Left lung (tissue), 10 donors: Measurements from ENCODE around the gene ZC3H6. TPM values are rescaled to one million over a fixed set of nuclear protein-coding genes. Genes with fewer than 3 reads are reported as not detected.
"Not testable (repeated sequence)": the region's sequence is repeated elsewhere in the genome, so short reads cannot be mapped to it uniquely, and the experiment has no call there.

ENCODE experiments used
- ATAC-seq: fragments of 200-7000 bp; cut with Tn5 transposase; one replicate; pipeline ENCODE4 v1.9.1; 2020; ENCODE audit warnings: moderate library complexity
- DNase-seq, 4 donors: peaks; one replicate each; pipeline ENCODE4 v3.0.0-alpha.2; 2013 to 2020
- H3K27ac ChIP-seq, 2 donors: fragments of 200-600 bp; sonication (generic) in 1 of 2; one replicate each; pipeline versions ENCODE4 v1.5.0 to v1.8.0; 2020 to 2021
- H3K27me3 ChIP-seq, 2 donors: fragments of 200-600 bp; sonication (generic) in 1 of 2; one replicate each; pipeline versions ENCODE4 v1.5.0 to v1.8.0; 2020 to 2021
- H3K36me3 ChIP-seq, 2 donors: fragments of 200-600 bp; sonication (generic) in 1 of 2; one replicate each; pipeline versions ENCODE4 v1.5.0 to v1.8.0; 2020 to 2021
- H3K4me1 ChIP-seq, 2 donors: fragments of 200-600 bp; one replicate each; pipeline ENCODE4 v1.8.0; 2021
- H3K4me3 ChIP-seq, 2 donors: fragments of 200-600 bp; sonication (generic) in 1 of 2; one replicate each; pipeline versions ENCODE4 v1.5.0 to v1.8.0; 2020 to 2021; ENCODE audit warnings: mild to moderate bottlenecking in 1 of 2
- H3K9me3 ChIP-seq, 2 donors: fragments of 200-600 bp; sonication (generic) in 1 of 2; one replicate each; pipeline versions ENCODE4 v1.5.0 to v1.8.0; 2020 to 2021
- intact Hi-C, 2 donors: fragments of 100-400 bp; cut with DNase I; formaldehyde crosslinking; loops; one replicate each; pipeline versions ENCODE4 v1.11.2 to v1.14.2; 2022
- polyA plus RNA-seq, 6 donors: library from polyadenylated mRNA; unstranded; fragments of 120-200 nt; gene quantifications; one replicate each; pipeline ENCODE4 v1.2.1, GENCODE V29; 2013; ENCODE audit not compliant: insufficient read length in 6 of 6
- total RNA-seq, 2 donors: library from RNA; stranded (reverse); fragmentation: NEBNext Ultra II Directional; extraction: Animal tissue kit (Norgen Biotek cat#: 25700); gene quantifications; one replicate each; pipeline ENCODE4 v1.2.1, GENCODE V29; 2021
- TF ChIP-seq, protein P1 (sequence below), 2 donors: fragments of 200-600 bp; sonication (generic) in 1 of 2; IDR thresholded peaks; one replicate each; pipeline versions ENCODE4 v1.5.0 to v1.8.0; 2021; ENCODE audit warnings: antibody characterized with exemption in 2 of 2
- donor health status: DM: no; HTN: yes; CAD: no.
- donor health status: DM: no; HTN: no; CAD: no.

Gene ZC3H6
- total and polyA plus RNA-seq, 8 donors = 8.2 to 11.9 (median 9.8) TPM

DNA sequence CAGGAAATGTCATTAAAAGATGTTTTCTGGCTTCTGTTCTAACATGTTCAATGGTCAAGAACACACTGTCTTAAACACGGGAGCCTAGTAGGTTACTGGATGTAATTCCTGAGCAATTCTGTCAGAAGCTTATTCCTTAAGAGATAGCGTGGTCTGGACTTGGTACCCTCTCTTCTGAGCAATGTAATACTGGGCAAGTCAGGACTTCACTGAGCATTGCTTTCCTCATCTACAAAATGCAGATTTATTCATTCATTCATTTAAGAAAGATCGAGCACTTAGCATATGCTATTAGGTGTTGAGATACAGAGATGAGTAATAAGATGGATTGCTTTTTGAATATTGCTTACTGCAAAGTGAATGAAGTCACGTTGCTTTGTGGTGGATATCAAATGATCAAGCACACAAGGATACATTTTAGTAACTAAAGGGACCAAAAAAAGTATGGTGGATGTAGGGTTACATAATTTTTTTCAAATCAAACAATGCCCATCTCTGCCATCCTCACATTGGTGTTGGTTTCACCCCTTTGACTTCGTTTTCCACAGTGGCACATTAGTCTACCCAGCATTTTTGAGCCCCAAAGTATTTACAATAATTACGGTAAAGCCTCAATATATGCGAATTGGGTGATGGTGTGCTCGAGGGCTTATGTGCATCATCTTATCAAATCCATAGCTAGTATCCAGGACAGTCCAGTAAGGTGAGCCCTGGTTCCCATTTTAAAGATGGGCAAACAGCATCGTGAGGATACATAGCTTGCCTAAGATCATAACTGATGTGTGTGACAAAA, 65.3 kb downstream of the ZC3H6 start:
- H3K36me3 ChIP-seq = no peaks in the 10 kb centered on the region
- DNase-seq (no peak), ATAC-seq (no peak)
- H3K4me1 ChIP-seq = no peaks in the 10 kb centered on the region
- no peaks in the 10 kb centered on the region for H3K27me3 ChIP-seq
- no peak overlapping the region for H3K4me3 ChIP-seq
- H3K27ac ChIP-seq = no peak overlapping the region
- no peaks in the 10 kb centered on the region for H3K9me3 ChIP-seq
- TF ChIP-seq, protein P1, sequence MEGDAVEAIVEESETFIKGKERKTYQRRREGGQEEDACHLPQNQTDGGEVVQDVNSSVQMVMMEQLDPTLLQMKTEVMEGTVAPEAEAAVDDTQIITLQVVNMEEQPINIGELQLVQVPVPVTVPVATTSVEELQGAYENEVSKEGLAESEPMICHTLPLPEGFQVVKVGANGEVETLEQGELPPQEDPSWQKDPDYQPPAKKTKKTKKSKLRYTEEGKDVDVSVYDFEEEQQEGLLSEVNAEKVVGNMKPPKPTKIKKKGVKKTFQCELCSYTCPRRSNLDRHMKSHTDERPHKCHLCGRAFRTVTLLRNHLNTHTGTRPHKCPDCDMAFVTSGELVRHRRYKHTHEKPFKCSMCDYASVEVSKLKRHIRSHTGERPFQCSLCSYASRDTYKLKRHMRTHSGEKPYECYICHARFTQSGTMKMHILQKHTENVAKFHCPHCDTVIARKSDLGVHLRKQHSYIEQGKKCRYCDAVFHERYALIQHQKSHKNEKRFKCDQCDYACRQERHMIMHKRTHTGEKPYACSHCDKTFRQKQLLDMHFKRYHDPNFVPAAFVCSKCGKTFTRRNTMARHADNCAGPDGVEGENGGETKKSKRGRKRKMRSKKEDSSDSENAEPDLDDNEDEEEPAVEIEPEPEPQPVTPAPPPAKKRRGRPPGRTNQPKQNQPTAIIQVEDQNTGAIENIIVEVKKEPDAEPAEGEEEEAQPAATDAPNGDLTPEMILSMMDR (IDR thresholded peaks at IDR 0.05) = no peak
- intact Hi-C loops = no loop called here

DNA sequence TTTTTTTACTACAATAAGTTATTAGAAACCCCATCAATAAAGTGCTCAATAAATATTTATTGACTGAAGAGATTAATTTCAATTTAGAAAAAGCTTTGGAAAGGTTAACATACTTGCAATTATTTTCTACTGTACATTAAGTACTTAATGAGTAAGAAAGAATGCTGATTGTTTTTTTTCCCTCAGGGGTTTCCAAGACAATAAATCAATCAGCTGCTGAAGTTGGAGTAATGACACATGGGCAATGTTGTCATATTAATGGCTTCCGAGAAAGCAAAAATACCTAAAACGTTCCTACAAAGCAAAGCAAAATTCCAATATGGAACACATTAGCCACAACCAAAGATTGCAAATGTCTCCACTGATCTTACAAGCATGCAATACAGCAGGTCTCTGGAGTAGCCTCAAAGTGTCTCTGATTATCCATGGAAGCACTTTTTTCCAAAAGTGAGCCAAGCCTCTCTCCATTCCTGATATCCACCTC, 66.7 kb downstream of the ZC3H6 start:
- ATAC-seq (no peak), DNase-seq (no peak)
- intact Hi-C loops = no loop called here
- Histone ChIP-seq H3K27ac (no peak overlapping the region), H3K27me3 (no peaks in the 10 kb centered on the region), H3K36me3 (no peaks in the 10 kb centered on the region), H3K9me3 (no peaks in the 10 kb centered on the region), H3K4me1 (no peaks in the 10 kb centered on the region), H3K4me3 (no peak overlapping the region)
- TF ChIP-seq, protein P1 (IDR thresholded peaks at IDR 0.05) = no peak

DNA sequence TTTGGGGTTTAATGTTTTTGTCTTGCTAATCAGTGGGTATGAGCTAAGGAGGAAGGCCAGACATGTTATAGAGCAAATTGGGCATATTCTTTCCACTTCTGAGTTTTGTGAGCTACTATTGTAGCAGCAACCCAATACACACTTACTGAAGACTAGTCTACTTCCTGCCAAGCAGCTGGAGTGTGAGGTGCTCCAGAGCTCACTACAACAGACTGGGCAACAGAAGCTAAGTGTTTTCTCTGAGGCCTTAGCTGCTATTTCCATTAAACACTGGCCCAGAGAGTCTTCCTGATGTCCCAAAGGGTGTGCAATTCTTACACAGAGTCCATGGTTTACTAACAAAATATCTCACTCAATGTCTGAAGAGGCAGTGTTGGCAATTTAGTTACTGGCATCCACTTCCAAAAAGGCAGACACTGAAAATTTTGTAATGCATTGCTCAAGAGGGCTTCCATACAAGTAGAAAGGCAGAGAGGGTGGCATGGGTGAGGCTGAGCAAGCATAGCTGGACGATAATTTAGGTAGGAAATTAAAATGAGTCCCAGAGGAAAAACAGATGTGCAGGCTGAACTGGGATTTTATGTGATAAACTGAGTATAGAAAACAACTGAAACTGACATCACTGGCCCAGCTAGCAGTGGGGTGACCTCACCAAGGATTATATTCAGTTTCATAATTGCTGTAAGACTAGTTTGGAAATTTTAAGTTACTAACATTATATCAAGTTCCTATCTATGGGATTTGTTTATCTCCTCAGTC, 68.6 kb downstream of the ZC3H6 start:
- TF ChIP-seq, protein P1 (IDR thresholded peaks at IDR 0.05) = no peak
- intact Hi-C loops = no loop called here
- ATAC-seq (peak; percentile 23), DNase-seq (no peak)
- H3K4me1 ChIP-seq = no peaks in the 10 kb centered on the region
- H3K27me3 ChIP-seq = no peaks in the 10 kb centered on the region
- no peak overlapping the region for H3K27ac ChIP-seq
- no peak overlapping the region for H3K4me3 ChIP-seq
- H3K36me3 ChIP-seq = no peaks in the 10 kb centered on the region
- H3K9me3 ChIP-seq = no peaks in the 10 kb centered on the region

DNA sequence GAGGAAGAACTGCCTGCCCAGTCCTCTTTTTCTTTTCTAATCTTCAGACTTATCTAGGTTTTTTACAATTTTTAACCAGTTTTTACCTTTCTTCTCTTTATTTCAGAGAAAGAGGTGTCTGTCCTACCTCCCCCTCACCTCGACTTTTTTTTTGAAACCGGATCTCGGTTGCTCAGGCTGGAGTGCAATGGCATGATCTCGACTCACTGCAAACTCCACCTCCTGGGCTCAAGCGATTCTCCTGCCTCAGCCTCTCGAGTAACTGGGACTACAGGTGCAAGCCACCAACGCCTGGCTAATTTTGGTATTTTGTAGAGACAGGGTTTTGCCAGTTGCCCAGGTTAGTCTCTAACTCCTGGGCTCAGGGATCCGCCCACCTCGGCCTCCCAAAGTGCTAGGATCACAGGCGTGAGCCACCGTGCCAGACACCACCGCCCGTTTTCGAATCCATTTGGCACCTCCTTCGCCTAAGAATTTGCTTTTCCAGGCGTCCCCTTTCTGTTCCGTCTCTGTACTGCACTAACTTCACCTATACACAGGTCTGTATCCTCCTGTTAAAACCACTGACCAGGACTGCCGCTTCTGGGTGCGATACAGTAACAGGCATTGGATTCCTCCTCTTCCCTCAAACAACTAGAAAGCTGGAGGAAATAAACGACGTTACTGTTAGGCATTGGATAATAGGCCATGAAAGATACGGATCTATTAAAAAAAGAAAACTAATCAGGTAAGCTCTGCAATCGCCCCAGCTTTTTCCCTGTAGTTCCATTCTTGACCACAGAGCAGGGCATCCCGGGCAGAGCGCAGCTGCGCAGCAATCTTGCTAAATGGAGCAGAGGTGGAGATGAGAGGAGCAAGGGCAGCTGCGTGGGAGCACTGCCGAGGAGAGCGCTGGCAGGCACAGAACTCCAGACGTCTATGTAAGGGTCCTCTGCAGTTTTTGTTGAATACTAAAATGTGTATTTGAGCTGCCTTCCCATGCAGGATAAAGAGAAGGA, 69.9 kb downstream of the ZC3H6 start:
- Histone ChIP-seq H3K4me3 (no peak overlapping the region), H3K27ac (no peak overlapping the region), H3K27me3 (no peaks in the 10 kb centered on the region), H3K36me3 (no peaks in the 10 kb centered on the region), H3K4me1 (no peaks in the 10 kb centered on the region), H3K9me3 (no peaks in the 10 kb centered on the region)
- DNase-seq (no peak), ATAC-seq (no peak)
- intact Hi-C loops = no loop called here
- TF ChIP-seq, protein P1 (IDR thresholded peaks at IDR 0.05) = no peak

DNA sequence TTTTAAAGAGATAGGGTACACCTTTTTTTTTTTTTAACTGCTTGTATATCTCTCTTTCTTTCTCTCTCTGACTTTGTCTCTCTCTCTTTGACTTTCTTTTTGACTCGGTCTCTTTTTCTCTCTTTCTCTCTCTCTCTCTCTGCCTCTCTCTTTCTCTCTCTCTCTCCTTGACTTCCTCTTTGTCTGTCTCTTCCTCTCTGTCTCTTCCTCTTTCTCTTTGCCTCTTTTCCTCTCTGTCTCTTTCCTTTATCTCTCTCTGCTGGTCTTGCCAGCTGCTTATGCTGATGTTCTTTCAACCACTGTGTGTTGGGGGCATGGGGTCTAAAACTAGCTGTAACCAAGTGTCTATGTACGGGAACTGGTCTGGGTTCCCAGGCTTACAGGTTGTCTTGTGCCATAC, 76.9 kb downstream of the ZC3H6 start:
- H3K9me3 ChIP-seq, H3K36me3 ChIP-seq, ATAC-seq: not testable (repeated sequence)

DNA sequence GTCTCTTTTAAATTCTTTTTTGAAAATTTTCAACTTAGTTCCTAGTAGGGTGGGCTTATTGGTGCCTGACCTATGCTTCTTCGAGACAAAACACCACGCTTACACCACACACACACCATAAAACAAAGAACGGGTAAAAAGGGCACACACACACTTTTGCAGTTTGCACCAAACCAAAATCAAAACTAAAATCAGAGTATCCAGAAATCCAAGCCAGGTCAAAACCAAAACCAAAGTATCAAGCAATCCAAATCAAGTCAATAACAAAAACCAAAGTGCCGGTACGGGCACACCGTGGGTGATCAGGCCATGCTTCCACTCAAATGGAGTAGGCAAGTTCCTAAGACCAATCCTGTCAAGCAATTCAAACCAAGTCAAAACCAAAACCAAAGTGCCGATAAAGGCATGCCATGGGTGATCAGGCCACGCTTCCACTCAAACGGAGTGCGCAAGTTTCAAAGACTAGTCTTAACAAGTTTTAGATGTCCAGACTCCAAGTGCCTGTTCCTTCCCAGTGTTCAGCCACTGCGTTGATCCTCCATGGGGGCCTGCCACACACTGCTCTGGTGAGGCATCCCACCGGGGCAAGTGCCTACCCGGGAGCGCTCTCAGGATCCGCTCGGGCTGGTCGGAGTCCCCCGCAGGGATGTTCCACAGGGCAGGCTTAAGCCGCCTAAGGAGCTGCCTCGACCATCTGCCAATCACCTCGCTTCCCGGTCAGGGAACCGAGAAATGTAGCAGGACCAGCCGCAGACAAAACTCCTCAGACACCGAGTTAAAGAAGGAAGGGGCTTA, 77.6 kb downstream of the ZC3H6 start:
- ATAC-seq = not testable (repeated sequence)

More for the DNA sequence above, 76.9 kb downstream of the ZC3H6 start:
- H3K27ac ChIP-seq, H3K4me1 ChIP-seq, H3K27me3 ChIP-seq, H3K4me3 ChIP-seq, DNase-seq, intact Hi-C loops: not testable (repeated sequence)

DNA sequence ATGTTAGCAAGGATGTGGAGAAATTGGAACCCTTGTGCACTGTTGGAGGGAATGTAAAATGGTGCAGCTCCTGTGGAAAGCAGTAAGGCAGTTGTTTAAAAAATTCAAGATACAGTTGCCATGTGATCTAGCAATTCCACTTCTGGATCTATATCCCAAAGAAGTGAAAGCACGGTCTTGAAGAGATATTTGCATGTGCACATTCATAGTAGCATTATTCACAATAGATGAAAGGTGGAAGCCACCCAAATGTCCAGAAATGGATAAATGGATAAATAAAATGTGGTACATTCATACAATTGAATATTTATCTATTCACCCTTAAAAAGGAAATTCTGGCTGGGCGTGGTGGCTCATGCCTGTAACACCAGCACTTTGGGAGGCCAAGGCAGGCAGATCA, 78.9 kb downstream of the ZC3H6 start:
- H3K4me3 ChIP-seq, H3K27ac ChIP-seq, H3K27me3 ChIP-seq, DNase-seq, ATAC-seq, H3K36me3 ChIP-seq, H3K4me1 ChIP-seq, intact Hi-C loops: not testable (repeated sequence)
- peaks cover 0 to 16% of the 10 kb centered on the region in 2 donors for H3K9me3 ChIP-seq

More for the DNA sequence above, 77.6 kb downstream of the ZC3H6 start:
- H3K36me3 ChIP-seq, H3K4me3 ChIP-seq, H3K27me3 ChIP-seq, H3K9me3 ChIP-seq, H3K27ac ChIP-seq, H3K4me1 ChIP-seq, intact Hi-C loops: not testable (repeated sequence)
- DNase-seq = peak in 1 of 4 donors; percentile 60
